PC-3 (cell line): ENCODE results near the gene VWA2. TPM values are rescaled to one million over a fixed set of nuclear protein-coding genes. Genes with fewer than 3 reads are reported as not detected.

Source experiments
- ATAC-seq: fragments of 200-7000 bp; cut with Tn5 transposase; 2 replicates; pipeline ENCODE4 v1.9.1; 2020; ENCODE audit warnings: mild to moderate bottlenecking, moderate library complexity
- BruUV-seq: library from RNA; stranded (reverse); fragments of 400-500 nt; replicated peaks from 2 replicates; lab custom pipeline; 2021; lab: Mats Ljungman, UMichigan
- CTCF ChIA-PET: fragments of 300-600 bp; sonication (Branson Sonifier 250); formaldehyde crosslinking; loops from one replicate; lab custom pipeline; 2022; ENCODE audit warnings: antibody characterized with exemption; lab: Charles Lee
- POLR2A ChIA-PET: fragments of 300-600 bp; sonication (Branson Sonifier 250); formaldehyde crosslinking; loops from one replicate; lab custom pipeline; 2022; ENCODE audit warnings: antibody characterized with exemption; ENCODE audit not compliant: unreplicated experiment; lab: Charles Lee
- DNase-seq: peaks from one replicate; pipeline ENCODE4 v3.0.0-alpha.2; 2015
- H2AFZ ChIP-seq: fragments of 300-600 bp; sonication (generic); 2 replicates; pipeline ENCODE4 v1.6.0; 2016; ENCODE audit warnings: antibody characterized with exemption, low read length
- H3F3A ChIP-seq: fragments of 300-600 bp; sonication (generic); one replicate; pipeline ENCODE4 v1.6.0; 2017; ENCODE audit warnings: antibody characterized with exemption, low read length, control low read depth, mild to moderate bottlenecking; ENCODE audit not compliant: unreplicated experiment
- H3K27ac ChIP-seq: fragments of 300-600 bp; sonication (generic); 2 replicates; pipeline ENCODE4 v1.5.1; 2016; ENCODE audit warnings: mild to moderate bottlenecking, low read length
- H3K27me3 ChIP-seq: fragments of 300-600 bp; sonication (generic); 2 replicates; pipeline ENCODE4 v1.6.1; 2016; ENCODE audit warnings: low read length, mixed read lengths
- H3K36me3 ChIP-seq: fragments of 300-600 bp; sonication (generic); 2 replicates; pipeline ENCODE4 v1.6.1; 2016; ENCODE audit warnings: low read depth, mixed run types, low read length, mixed read lengths
- H3K4me1 ChIP-seq: fragments of 300-600 bp; sonication (generic); 2 replicates; pipeline ENCODE4 v1.5.1; 2016; ENCODE audit warnings: low read length; ENCODE audit not compliant: insufficient read depth
- H3K4me2 ChIP-seq: fragments of 300-600 bp; sonication (generic); 2 replicates; pipeline ENCODE4 v1.6.0; 2016; ENCODE audit warnings: low read length
- H3K4me3 ChIP-seq: fragments of 300-600 bp; sonication (generic); 2 replicates; pipeline ENCODE4 v1.5.1; 2016; ENCODE audit warnings: mild to moderate bottlenecking, low read length, mixed read lengths
- H3K79me2 ChIP-seq: fragments of 300-600 bp; sonication (generic); 2 replicates; pipeline ENCODE4 v1.6.1; 2017; ENCODE audit warnings: low read length, mixed read lengths
- H3K9ac ChIP-seq: fragments of 300-600 bp; sonication (generic); 2 replicates; pipeline ENCODE4 v1.6.0; 2016; ENCODE audit warnings: mild to moderate bottlenecking, low read length
- H3K9me2 ChIP-seq: fragments of 300-600 bp; sonication (generic); replicated peaks from 2 replicates; pipeline ENCODE4 v1.6.1; 2016; ENCODE audit warnings: mixed run types, low read length, mixed read lengths
- H3K9me3 ChIP-seq: fragments of 300-600 bp; sonication (generic); 2 replicates; pipeline ENCODE4 v1.6.1; 2016; ENCODE audit warnings: low read length, mixed read lengths
- H4K20me1 ChIP-seq: fragments of 300-600 bp; sonication (generic); 2 replicates; pipeline ENCODE4 v1.6.1; 2016; ENCODE audit warnings: low read length, mixed read lengths
- CTCF ChIP-seq: fragments of 300-600 bp; sonication (generic); conservative IDR thresholded peaks from 2 replicates; pipeline ENCODE4 v1.5.1; 2017; ENCODE audit warnings: antibody characterized with exemption, low read depth, mild to moderate bottlenecking, low read length
- EZH2 ChIP-seq: fragments of 300-600 bp; sonication (generic); IDR thresholded peaks from one replicate; pipeline ENCODE4 v1.6.1; 2017; ENCODE audit warnings: antibody characterized with exemption, mild to moderate bottlenecking, low read length; ENCODE audit not compliant: unreplicated experiment
- EZH2phosphoT487 ChIP-seq: fragments of 300-600 bp; sonication (generic); IDR thresholded peaks from 2 replicates; pipeline ENCODE4 v1.6.1; 2018; ENCODE audit warnings: mild to moderate bottlenecking, antibody characterized with exemption, low read length, borderline replicate concordance
- intact Hi-C: fragments of 100-400 bp; cut with micrococcal nuclease; formaldehyde crosslinking; loops from 2 replicates; pipeline ENCODE4 v1.9.0; 2023
- total RNA-seq: library from RNA; depleted of rRNA; stranded (reverse); fragments of >200 nt; gene quantifications from 2 replicates; pipeline ENCODE4 v1.2.3, GENCODE V29; 2014

The VWA2 gene
- total RNA-seq, 1 experiment from 2014 or later = not detected

- no peak overlapping the region for H3K9ac ChIP-seq
- no peaks in the 10 kb centered on the region for H3K79me2 ChIP-seq
- DNase-seq (no peak), ATAC-seq (peak; percentile 53)
- H3K9me2 ChIP-seq = no peaks in the 10 kb centered on the region
- POLR2A ChIA-PET = no interaction called here
- H3K27ac ChIP-seq = no peak overlapping the region
- H3K27me3 ChIP-seq = no peaks in the 10 kb centered on the region
- TF ChIP-seq EZH2 (no peak), CTCF (no peak), EZH2phosphoT487 (no peak)
- H3K36me3 ChIP-seq = no peaks in the 10 kb centered on the region
- BruUV-seq = no TSS peak
- H3K4me2 ChIP-seq = no peak overlapping the region
- intact Hi-C loops = no loop called here
- CTCF ChIA-PET = no interaction called here
- H4K20me1 ChIP-seq = no peaks in the 10 kb centered on the region
- H3K4me3 ChIP-seq = no peak overlapping the region
- H3K9me3 ChIP-seq = no peaks in the 10 kb centered on the region
- H3K4me1 ChIP-seq = no peaks in the 10 kb centered on the region
- H2AFZ ChIP-seq = no peak overlapping the region
- no peaks in the 10 kb centered on the region for H3F3A ChIP-seq
Measured at GRCh38 chr10:114327537-114328440, 88.7 kb downstream of the VWA2 start.

GRCh38 chr10:114328441-114328812, 89.4 kb downstream of the VWA2 start:
- Histone ChIP-seq H2AFZ (no peak overlapping the region), H3F3A (no peaks in the 10 kb centered on the region), H3K27me3 (no peaks in the 10 kb centered on the region), H3K9me2 (no peaks in the 10 kb centered on the region), H3K4me3 (no peak overlapping the region), H3K36me3 (no peaks in the 10 kb centered on the region), H3K9me3 (no peaks in the 10 kb centered on the region), H3K4me1 (no peaks in the 10 kb centered on the region), H3K27ac (no peak overlapping the region), H3K79me2 (no peaks in the 10 kb centered on the region), H3K4me2 (no peak overlapping the region), H4K20me1 (no peaks in the 10 kb centered on the region), H3K9ac (no peak overlapping the region)
- ChIA-PET POLR2A (no interaction called here), CTCF (no interaction called here)
- ATAC-seq (no peak), DNase-seq (no peak)
- intact Hi-C loops = no loop called here
- TF ChIP-seq CTCF (no peak), EZH2phosphoT487 (no peak), EZH2 (no peak)
- BruUV-seq = no TSS peak

GRCh38 chr10:114328874-114329273, 89.8 kb downstream of the VWA2 start:
- intact Hi-C loops = no loop called here
- Histone ChIP-seq H3K27ac (no peak overlapping the region), H3K27me3 (no peaks in the 10 kb centered on the region), H3F3A (no peaks in the 10 kb centered on the region), H3K4me1 (no peaks in the 10 kb centered on the region), H3K9ac (no peak overlapping the region), H3K4me2 (no peak overlapping the region), H3K9me2 (no peaks in the 10 kb centered on the region), H3K36me3 (no peaks in the 10 kb centered on the region), H2AFZ (no peak overlapping the region), H3K9me3 (no peaks in the 10 kb centered on the region), H3K79me2 (no peaks in the 10 kb centered on the region), H3K4me3 (no peak overlapping the region), H4K20me1 (no peaks in the 10 kb centered on the region)
- ATAC-seq (no peak), DNase-seq (no peak)
- ChIA-PET POLR2A (no interaction called here), CTCF (no interaction called here)
- TF ChIP-seq EZH2phosphoT487 (no peak), CTCF (no peak), EZH2 (no peak)
- BruUV-seq = no TSS peak
